H1 (cell line): Measurements from ENCODE around the gene COX7B2. TPM values are rescaled to one million over a fixed set of nuclear protein-coding genes. Genes with fewer than 3 reads are reported as not detected.

Experiments used
- CHD7 ChIP-seq: fragments of 300-600 bp; sonication (generic); IDR thresholded peaks from 2 replicates; pipeline ENCODE4 v1.7.1; 2012; ENCODE audit warnings: low read length, moderate library complexity, mild to moderate bottlenecking, inconsistent platforms; ENCODE audit not compliant: insufficient replicate concordance
- CTBP2 ChIP-seq: IDR thresholded peaks from 2 replicates; pipeline ENCODE4 v1.7.0; 2011; ENCODE audit warnings: borderline replicate concordance, mild to moderate bottlenecking, moderate library complexity, mixed read lengths, low read length; ENCODE audit not compliant: insufficient read depth, insufficient read length
- JUN ChIP-seq: IDR thresholded peaks from 2 replicates; pipeline ENCODE4 v1.6.1; 2011; ENCODE audit warnings: low read depth, mild to moderate bottlenecking, improper control_type of control experiment, low read length
- TAF1 ChIP-seq: IDR thresholded peaks from 2 replicates; pipeline ENCODE4 v1.6.1; 2011; ENCODE audit warnings: mild to moderate bottlenecking, low read depth, low read length
- TCF12 ChIP-seq: IDR thresholded peaks from 2 replicates; pipeline ENCODE4 v1.6.1; 2011; ENCODE audit warnings: low read depth, mild to moderate bottlenecking, low read length
- polyA plus RNA-seq, 7 experiments: library from polyadenylated mRNA; depleted of rRNA in 3 of 7; stranded (reverse) in 5 of 7; unstranded in 2 of 7; fragments of >200 nt in 5 of 7; fragments of 200-250 nt in 2 of 7; gene quantifications; 1 replicate in 5 of 7; 2 replicates in 1 of 7; 4 replicates in 1 of 7; pipeline versions ENCODE4 v1.2.1 to v1.2.3, GENCODE V29; 2011 to 2013; ENCODE audit warnings: missing spikeins in 2 of 7, mixed read lengths in 2 of 7
- total RNA-seq: library from RNA; stranded (reverse); fragmentation: NEBNext Ultra II Directional; extraction: Animal tissue kit (Norgen Biotek cat#: 25700); gene quantifications from 2 replicates; pipeline ENCODE4 v1.2.1, GENCODE V29; 2021

Gene COX7B2
- total and polyA plus RNA-seq, 2 of the 8 experiments (the other 6 are each of a cell fraction or from before 2014, with no cell fraction given): not detected

GRCh38 chr4:46817806-46818205 is 91.2 kb downstream of the COX7B2 start (continued):
- TF ChIP-seq CTBP2 (no peak), TCF12 (no peak), TAF1 (no peak), CHD7 (no peak), JUN (no peak)
